T-helper 2 cell (primary cell): ENCODE data around the gene FABP2.
"Not testable (repeated sequence)": the region's sequence is repeated elsewhere in the genome, so short reads cannot be mapped to it uniquely, and the experiment has no call there.

Source experiments
- DNase-seq, 5 experiments: peaks; one replicate each; pipeline versions ENCODE4 v3.0.0 to v3.0.0-alpha.2; 2012 to 2022

FABP2 gene

DNA sequence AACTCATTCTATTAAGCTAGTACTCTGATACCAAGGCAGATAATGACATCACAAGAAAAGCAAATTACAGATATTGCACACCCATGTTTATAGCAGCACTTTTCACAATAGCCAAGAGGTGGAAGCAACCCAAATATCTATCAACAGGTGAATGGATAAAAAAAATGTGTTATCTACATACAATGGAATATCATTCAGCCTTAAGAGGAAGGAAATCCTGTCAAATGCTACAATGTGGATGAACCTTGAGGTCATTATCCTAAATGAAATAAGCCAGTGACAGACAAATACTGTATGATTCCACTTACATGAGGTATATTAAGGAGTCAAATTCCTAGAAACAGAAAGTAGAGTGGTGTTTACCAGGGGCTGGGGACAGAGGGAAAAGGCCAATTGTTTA, 14.3 kb downstream of the FABP2 start:
- DNase-seq: no peak

DNA sequence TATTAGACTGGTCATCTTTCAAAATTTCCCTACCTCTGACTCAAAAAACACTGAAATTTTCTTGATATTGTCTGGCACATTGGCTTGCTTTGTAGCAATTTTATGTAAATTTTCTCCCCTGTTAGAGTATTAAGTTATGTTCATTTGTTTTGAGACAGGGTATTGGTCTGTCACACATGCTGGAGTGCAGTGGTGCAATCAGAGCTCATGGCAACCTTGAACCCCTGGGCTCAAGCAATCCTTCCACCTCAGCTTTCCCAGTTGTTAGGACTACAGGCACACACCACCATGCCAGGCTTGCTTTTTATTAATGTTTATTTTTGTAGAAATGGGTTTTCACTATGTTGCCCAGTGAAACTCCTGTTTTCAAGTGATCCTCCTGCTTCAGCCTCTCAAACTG, 17.5 kb downstream of the FABP2 start:
- DNase-seq: no peak

DNA sequence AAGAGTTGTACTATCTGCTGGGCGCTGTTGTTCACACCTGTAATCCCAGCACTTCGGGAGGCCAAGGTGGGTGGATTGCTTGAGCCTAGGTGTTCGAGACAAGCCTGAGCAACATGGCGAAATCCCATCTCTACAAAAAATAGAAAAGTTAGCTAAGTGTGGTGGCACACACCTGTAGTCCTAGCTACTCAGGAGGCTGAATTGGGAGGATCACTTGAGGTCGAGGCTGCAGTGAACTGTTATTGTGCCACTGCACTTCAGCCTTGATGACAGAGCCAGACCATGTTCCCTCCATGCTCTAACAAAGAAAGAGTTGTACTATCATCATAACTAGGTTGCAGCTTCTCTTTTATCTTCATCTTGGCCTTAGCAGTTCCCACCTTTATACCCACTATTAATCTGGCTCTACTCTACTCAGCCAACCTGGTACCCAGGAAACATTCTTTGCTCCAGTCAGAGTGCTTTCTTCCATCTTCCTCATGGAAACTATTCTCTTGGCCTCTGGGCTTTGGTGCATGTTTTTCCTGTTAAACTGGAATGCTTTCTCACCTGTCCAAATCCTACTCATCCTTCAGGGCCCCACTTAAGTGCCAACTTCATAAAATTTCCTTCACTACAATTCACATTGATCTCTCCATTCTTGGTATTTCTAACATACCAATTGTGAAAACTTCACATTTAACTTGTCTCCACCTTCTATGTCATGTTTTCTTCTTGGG, 18.2 kb downstream of the FABP2 start:
- no peak for DNase-seq

DNA sequence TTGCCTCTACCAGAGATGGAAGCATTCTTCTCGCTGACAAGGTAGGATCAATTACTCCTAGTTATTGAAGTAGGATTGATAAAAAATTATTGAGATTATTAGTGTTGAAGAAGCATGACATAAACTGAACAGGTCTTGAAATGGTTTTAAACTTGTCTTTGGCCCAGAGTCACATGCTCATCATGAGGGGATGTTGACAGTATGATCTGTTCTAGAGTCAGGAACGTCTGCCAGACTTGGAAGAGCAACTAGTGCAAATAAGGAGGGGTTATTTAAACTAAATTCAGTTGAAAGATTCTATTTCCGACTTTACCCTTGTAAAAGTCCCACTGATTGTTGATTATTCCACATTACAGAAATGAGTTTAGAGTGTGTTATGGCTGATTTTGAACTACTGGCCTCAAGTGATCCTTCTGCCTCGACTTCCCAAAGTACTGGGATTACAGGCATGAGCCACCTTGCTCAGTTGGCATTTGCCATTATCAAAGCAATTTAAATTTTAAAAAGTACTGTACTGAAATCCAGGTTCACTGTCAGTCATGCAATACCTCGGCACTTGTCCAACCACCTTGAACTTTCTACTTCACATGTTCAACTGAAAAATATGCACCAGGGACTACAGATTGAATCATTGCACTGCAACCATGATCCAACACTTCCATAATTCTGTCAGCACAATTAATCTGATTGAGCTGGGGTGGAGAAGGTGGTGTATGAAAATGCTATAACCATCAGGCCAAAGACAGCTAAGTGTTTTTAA, 19.7 kb downstream of the FABP2 start:
- DNase-seq: no peak

DNA sequence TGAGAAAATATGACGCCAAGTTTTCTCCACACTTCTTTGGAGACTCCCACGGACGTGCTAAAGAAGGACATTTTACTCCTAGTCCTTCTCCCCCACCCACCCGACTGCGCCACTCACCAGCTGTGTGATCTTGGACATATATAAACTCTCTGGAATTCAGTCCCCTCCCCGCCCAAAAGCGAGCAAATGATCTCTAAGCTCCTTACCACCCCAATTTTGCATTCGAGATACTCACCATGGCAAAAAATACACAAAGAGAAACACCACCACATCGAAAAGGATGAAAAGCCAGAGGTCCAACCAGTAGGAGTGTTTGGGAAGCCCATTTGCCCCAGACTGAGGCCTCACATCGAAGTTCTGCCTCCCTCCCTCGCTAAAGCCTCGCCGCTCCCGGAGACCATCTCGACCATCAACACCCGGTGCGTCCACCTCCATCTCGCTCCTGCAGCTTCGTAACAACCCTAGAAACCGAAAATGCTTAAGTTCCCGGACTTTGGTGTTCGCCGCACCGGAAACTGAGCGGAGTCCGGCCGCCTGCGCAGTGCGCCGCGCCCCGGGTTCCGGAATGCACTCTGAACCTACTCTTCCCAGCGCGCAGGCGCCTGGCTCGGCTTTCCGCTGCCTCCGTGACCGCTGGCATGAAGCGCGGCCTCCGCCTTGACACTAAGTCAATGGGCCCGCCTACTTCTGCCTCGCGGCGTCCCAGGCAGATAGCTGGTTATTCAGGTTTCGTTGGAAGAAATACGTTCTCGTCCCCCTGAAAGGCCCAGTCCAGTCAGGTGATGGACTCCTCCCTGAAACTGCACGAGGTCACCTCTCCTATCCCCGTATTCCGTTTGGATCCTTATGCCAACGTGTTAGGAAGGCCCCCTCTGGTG, 21.6 kb downstream of the FABP2 start:
- DNase-seq: peak; percentile 73 to 95 (median 83)

DNA sequence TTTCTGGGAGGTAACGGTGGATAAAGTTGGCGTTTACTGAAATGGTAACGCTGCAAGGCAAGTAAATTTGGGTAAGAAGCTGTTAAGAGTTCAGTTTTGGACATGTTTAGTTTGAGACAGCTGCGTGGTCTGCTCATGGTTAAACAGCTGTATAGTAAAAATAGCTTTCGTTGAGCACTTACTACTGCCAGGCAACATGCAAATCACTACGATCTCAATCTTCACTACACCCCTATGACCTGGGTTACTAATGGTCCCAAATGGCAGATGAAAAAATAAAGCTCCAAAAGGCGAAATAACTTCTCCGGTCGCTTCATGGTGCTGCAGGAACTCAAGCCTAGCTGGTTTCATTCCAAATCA, 22.2 kb downstream of the FABP2 start:
- DNase-seq: peak in 1 of 5 experiments; percentile 28

DNA sequence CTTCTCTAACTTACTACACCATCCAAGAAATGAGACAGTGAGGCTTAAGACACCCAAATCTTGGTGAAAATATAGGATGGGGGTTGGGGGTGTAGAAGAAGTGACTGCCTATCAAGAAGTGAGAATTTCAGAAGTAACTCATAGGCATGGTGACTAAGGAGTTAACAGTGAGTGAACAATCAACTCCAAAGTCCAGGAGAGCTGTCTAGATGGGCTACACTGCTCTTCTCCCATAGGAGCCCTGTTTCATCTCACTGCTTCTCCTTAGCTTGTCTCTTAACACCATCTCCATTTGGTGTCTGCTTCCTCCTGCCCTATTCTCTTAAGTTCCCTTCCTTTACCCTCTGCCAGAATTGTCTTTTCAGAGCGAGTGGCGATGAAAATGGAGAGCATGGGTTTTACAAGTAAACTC, 22.7 kb downstream of the FABP2 start:
- DNase-seq: peak in 1 of 5 experiments; percentile 24

DNA sequence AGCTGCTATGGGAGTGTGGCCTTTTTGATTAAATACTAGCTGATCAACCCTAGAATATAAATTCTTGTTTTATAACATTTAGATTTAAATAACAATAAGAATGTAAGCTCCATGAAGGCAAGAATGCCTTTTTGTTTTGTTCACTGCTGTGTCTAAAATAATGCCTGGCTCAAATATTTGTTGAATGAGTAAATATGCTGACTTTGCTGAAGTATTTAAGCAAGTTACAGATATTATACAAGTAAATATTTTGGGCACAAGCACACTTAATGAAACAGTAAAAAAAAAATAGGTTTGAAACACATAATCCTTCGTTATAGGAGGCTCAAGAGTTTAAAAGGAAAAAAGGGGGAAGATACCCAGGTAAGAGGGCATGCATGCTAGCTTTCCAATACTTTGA, 24.1 kb downstream of the FABP2 start:
- no peak for DNase-seq

DNA sequence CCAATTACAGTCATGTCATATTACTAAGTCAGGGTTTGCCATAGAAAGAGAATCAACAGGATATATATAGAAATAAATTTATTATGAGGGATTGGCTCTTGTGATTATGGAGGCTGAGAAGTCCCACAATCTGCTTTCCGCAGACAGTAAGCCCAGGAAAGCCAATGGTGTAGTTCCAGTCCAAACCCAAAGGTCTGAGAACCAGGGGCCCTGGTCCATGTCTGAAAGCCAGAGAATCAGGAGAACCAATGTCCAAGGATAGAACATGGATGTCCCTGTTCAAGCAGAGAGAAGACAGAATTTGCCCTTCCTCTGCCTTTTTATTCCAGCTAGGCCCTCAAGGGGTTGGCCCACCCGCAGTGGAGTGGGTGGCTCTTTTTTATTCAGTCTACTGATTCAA, 25.6 kb downstream of the FABP2 start:
- DNase-seq: no peak

DNA sequence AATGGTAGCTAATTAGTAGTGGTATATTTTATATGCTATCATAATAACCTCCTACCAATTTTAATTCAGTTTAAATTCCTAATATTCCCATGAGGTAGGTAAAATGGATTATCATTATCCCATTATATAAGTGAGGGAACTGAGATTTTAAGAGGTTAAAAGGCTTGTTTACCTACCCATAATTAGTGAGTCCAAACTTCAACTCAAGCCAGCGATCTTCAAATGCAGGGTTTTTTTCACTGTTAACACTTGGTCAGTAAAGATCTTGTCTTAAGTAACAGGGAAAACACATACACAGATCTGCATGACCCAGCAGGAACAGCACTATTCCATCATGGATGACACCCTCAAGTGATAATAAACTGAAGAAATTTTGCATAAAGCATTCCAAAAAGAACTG, 31.3 kb downstream of the FABP2 start:
- no peak for DNase-seq

DNA sequence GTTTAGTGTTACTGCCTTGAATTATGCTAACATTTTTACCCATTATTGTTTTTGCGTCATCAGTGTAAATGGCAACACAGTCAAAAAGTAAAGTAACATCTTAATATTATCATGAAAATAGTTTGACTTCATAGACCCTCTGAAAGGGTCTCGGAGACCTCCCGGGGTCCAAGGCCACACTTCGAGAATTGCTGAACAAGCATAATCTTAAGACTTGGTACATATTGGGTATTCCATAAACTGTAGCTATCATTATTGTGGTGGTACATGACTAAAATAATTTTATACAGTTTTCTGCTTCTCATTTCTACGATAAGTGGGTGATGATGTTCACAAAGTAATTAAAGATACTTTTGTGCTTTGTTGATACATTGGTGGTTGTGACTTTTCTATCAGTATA, 32.6 kb downstream of the FABP2 start:
- no peak for DNase-seq

DNA sequence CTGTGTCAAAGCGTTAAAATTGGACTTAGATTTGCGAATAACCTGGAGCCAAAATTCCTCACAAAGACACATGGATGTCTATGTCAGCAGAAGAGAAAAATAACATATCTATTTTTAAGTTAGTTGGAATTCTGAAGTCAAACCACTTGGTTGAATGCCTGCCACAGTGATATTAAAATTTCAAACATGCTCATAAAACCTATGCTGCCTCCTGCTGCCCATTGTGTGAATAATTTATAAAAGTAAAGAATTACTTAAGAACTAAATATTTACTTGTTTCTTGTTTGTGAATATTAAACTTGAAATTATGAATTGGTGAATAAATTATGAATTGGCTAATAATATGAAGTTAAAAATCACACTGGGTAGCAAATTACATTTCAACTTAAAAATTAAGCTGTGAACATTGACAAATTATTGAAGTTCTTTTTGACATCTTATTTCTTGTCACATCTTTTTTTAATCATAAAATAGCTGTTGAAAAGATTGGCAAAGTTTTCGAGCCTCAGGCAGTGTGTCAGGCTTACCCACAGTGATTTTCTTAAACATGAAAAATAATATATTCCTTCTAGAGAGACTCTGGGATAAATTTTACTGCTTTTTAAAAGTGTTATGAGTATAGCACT, 35.4 kb downstream of the FABP2 start:
- peak in 1 of 5 experiments; percentile 57 for DNase-seq

DNA sequence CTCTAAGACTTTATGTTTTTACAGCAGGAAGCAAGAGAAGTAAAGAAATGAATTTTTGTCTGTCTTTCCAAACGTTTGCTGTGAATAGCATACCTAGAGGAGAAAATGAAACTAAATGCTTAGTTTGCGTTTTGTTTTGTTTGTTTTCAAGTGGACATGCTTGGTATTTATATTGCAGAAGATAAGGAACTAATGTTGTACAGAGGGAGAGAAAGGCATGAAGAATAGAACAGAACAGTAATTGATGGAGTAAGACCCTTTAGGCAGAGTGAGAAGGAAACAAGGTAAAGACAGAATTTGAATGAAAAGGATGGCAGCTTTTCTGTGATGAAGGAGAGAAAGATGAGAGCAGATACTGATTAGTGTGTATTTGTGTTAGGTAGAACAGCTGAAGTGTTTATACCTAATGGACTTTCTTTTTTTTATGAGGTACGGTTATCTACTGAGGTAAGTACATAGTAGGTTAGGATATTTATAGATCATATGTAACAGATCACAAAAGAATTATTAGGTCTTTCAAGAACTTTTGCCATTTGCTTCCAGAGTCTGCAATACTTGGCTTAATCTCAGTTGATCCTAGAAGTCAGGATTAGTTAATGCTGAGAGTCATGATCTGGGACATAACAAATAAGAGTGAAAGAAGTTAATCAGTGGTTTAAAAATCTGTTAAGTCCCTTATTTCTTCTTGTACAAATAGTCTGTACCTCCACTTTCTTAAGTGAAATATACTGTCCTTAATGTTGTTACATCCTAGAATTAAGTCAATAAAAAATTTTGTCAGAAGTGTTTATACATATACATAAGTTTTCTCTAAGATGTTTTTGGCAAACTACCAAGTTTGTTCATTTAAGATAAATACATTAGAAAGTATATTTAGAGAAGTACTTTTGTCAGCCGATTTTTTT, 36.8 kb downstream of the FABP2 start:
- DNase-seq: peak in 1 of 5 experiments; percentile 45

DNA sequence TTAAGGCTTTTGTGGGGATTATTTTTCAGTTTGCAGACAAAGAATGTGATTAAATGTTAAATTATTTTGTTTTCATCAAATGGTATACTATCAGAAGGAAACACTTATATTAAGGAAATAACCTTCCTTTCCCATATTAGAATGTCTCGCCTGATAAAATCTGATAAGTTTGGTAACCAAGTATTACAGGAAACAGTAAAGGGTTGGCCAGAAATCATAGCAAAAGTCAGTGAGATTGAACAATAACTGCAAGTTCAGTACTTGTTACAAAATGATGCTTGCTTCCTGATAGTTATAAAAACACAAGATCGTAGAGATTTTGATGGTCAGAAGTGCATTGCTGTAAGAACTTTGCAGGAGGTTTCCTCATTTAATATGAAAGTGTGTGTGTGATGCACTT, 40.5 kb downstream of the FABP2 start:
- peak in 1 of 5 experiments; percentile 35 for DNase-seq

DNA sequence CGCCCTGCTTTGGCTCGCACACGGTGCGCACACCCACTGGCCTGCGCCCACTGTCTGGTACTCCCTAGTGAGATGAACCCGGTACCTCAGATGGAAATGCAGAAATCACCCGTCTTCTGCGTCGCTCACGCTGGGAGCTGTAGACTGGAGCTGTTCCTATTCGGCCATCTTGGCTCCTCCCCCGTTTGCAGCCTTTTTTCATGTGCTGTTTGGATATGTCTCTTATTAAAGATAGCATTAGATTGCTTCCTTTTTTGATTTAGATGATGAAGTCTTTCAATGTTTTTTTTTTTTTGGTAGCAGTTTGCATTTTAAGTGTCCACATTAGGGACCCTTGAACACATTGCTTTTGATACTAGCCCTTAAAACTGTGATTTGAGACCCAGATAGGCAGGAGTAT, 42.0 kb downstream of the FABP2 start:
- not testable (repeated sequence) for DNase-seq

DNA sequence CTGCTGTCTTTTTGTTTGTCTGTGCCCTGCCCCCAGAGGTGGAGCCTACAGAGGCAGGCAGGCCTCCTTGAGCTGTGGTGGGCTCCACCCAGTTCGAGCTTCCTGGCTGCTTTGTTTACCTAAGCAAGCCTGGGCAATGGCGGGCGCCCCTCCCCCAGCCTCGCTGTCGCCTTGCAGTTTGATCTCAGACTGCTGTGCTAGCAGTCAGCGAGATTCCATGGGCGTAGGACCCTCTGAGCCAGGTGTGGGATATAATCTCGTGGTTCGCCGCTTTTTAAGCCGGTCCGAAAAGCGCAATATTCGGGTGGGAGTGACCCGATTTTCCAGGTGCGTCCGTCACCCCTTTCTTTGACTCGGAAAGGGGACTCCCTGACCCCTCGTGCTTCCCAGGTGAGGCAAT, 42.4 kb downstream of the FABP2 start:
- DNase-seq: not testable (repeated sequence)

DNA sequence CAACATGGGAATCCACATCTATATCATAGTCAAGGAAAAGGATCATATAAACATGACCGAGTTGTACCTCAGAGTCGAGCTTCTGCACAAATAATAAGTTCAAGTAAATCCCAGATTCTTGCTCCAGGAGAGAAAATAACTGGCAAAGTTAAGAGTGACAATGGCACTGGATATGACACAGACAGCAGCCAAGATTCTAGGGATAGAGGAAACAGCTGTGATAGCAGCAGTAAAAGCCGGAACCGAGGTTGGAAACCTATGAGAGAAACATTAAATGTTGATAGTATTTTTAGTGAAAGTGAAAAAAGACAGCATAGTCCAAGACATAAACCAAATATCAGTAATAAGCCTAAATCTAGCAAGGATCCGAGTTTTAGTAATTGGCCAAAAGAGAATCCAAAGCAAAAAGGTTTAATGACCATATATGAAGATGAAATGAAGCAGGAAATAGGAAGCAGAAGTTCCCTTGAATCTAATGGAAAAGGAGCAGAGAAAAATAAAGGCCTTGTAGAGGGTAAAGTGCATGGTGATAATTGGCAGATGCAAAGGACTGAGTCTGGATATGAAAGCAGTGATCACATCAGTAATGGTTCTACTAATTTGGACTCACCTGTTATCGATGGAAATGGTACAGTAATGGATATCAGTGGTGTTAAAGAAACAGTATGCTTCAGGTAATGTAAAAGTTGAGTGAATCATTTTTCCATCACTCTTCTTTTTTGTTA, 50.4 kb downstream of the FABP2 start:
- DNase-seq: no peak

DNA sequence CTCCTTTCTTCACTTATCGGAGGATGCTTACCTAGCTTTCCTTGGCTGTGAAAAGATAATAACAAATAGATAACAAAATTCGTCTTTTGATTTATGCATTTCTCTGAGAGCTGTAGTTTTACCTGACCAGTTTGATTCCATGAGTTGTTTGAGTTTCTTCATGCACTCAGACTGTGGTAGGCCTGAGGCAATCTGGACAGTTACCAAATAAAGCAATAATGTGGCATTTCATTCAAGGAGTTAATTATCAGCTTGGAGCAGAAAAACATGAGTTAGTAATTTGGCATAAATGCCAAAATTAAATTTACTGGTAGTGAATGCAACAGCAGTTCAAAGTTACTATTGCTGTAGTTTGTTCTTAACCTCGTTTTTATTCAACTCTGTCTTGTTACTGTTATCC, 53.5 kb downstream of the FABP2 start:
- no peak for DNase-seq
